HK-2 (cell line): ENCODE data around the gene MSH5.
"Not testable (repeated sequence)": the region's sequence is repeated elsewhere in the genome, so short reads cannot be mapped to it uniquely, and the experiment has no call there.

Source experiments
- DNase-seq: peaks from one replicate; pipeline ENCODE4 v3.0.0-alpha.2; 2018; ENCODE audit not compliant: unreplicated experiment

MSH5 gene

DNA sequence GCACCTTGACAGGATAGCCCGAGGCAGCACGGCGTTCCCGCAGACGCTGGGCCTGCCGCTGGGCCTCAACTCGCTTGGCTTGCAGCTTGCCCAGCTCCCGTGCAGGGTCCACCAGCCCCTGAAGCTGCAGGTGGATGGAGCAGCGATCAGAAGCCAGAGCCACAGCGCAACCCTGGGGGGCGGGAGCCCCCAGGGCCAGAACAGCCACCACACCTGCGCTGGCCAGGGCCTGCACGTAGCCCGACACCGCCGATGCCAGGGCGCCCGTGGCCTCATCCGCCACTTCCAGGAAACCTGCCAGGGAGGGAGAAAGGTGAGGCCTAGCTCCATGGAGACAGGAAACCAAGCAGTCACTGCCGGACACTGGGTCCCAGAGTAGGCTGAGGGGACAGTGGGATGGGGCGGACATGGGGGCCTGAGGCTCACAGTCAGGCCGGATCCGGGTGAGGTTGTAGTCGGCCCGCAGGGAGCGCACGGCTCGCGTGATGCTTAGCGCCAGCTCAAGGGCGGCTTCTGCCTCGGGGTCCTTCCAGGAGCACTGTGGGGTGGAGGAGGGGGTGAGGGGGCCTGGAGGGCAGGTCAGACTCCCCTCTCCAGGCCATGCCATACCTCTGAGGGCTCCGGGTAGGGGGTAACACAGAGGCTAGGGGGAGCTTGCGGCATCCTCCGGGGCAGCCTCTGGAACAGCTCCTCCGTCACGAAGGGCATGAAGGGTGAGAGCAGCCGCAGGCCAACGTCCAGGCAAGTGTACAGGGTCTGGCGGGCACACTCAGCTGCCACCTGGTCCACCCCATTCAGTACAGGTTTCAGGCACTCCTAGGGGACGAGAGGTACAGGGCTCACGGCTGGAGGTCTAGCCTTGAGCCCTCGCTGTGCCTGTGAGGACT lies 39.4 kb downstream of the MSH5 start:
- DNase-seq: no peak

DNA sequence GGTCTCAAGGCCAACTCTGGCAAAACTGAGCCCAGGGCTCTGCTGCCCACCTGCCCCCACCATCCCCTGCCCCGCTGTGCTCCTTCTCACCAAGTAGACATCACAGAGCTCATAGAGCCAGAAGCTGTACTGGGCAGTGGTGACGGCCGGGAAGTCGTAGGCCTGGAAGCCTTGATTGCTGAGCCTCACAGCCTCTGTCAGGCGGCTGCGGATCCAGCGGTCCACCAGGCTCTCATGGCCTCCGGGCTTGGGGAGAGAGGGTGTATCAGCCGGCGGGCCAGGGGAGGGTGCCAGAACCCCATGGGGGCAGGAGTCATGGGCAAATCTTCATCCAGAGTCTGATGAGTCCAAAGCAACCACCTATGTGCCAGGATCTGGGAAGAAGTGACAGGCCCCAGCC lies 40.1 kb downstream of the MSH5 start:
- no peak for DNase-seq

DNA sequence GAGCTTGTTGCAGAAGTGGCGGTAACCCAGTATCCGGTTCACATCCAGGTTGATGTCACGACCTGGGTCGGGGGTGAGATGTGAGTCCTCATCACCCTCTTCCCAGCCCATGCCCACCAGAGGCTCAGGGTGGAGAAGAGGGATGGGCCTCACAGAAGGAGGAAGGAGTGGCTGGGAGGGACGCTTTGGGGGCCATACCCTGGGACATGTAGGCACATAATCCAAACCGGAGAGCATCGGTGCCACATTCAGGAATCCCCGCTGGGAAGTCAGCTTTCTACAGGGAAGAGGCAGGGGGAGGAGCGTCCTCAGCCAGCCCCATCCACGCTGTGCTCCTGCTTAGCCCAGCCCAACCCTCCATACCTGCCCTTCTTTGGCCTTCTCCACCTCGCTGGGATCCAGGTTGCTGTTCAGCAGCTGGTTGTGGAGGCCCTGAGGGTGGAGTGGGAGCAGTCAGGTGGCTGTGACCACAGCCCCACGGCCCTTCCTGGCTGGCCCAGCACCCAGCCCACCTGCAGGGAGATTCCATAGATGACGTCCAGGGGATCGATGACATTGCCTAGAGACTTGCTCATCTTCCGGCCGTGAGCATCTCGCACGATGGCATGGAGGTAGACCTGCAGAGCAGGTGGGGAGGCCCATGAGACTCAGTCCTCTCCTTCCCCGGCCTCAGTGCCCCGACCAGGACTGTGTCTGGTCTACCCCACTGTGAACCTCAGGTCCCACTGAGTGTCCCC lies 40.9 kb downstream of the MSH5 start:
- DNase-seq: no peak

DNA sequence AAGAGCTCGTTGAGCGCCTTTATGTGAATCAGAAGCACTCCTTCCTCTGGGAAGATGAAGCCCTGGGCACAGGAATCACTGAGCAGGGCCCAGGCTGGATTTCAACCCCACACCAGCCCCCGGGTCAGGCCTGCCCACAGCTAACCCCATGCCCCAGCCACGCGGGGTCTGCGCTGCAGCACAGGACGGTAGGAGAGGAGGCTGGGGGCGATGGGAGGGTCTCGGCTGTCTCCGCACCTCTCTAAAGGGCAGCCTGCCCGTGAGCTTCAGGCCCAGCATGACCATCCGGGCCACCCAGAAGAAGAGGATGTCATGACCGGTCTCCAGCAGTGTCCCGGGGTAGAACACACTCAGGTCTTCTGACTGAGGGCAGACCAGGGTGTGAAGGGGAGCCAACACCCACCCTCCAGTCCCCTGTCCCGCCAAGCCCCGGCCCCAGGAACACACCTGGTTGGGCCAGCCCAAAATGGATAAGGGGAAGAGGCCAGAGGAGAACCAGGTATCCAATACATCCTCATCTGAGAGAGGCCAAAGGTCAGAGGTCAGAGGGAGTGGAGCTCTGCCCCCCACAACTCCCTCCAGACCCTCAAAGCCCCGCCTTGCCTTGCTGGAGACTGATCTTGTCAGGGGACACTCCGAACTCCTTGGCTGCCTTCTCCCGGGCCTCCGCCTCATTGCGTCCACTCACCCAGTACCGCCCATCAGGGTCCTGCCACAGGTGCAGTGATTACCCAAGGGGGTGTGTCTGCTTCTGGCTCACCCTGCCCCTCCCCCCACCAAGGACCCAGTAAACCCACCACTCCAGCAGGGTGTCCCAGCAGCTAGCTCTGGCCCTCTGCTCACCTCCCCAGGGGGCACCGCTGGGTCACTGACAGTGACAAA lies 41.7 kb downstream of the MSH5 start:
- DNase-seq: no peak

DNA sequence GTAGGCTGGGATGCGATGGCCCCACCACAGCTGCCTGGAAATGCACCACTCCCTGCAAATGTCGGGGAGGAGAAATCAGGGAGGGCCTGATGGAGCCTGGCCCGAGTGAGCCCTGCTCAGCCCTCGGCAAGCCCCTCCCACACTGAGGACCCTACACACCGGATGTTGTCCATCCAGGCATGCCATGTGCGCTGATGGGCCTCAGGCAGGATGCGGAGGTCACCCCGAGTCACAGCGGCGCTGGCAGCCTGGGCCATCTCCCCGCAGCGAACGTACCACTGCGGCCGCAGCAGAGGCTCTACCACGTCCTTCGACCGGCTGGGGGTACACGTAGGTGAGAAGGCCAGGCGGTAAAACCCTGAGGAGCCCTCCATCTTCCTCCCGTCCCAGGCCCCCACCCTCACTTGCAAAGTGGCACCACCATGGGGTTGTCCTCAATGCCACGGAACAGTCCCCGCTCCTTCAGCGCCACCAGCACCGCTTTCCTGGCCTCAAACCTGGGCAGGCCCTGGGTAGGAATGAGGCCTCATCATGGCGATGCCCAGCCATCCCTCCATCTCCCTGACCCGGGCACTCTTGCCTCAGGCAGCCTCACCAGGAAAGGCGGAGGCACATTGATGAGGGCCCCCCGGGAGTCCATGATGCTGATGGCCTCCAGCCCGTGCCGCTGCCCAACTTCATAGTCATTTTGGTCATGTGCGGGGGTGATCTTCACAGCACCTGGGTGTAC lies 42.5 kb downstream of the MSH5 start:
- DNase-seq: no peak

DNA sequence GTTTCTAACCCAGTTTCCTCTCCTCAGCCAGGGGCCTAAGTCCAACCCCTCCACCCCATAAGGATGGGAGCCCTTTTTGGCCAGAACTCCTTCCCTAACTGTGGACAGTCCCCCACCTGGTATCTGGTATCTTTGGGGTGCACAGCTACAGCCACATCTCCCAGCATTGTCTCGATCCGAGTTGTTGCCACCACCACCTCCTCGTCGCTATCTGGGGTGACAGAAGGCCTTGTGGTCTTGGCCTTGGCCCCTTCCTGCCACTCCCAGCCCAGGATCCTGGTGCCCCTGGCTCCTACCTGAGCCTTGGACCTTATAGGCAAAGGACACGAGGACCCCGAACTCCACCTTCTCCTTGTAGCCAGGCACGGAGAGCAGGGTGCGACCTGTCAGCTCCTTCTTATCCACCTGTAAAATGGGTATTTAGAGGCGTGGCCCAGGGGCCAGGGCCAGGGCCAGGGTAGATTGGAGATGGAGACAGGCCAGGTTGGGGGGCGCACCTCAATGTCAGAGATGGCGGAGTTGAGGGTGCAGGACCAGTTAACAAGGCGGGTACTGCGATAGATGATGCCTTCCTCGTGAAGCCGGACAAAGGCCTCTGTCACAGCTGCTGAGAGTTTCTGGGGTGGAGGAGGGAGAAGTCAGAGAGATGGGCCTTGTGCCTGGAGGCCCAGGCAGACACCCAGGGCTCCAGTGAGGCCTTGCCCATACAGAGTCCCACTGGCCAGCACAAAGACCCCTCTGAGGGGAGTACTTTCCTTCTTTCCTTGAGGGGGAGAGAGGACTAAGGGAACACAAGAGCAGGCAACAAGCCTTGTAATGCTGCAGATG lies 44.5 kb downstream of the MSH5 start:
- DNase-seq: no peak

DNA sequence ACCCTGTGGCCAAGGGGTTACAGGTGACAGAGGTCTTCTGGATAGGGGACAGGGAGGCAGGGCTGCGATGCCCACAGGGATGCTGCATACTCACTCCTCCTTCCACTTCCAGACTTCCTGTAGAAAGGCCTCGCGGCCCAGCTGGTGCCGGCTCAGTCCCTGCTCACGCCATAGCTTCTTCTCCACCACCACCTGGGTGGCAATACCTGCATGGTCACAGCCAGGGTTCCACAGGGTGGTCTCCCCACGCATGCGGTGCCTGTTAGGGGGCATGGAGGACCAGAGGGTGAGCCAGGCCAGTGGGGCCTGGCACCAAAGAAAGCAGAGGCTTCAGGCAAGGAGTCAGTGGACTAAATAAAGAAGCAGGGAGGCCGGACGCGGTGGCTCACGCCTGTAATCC lies 45.7 kb downstream of the MSH5 start:
- no peak for DNase-seq

DNA sequence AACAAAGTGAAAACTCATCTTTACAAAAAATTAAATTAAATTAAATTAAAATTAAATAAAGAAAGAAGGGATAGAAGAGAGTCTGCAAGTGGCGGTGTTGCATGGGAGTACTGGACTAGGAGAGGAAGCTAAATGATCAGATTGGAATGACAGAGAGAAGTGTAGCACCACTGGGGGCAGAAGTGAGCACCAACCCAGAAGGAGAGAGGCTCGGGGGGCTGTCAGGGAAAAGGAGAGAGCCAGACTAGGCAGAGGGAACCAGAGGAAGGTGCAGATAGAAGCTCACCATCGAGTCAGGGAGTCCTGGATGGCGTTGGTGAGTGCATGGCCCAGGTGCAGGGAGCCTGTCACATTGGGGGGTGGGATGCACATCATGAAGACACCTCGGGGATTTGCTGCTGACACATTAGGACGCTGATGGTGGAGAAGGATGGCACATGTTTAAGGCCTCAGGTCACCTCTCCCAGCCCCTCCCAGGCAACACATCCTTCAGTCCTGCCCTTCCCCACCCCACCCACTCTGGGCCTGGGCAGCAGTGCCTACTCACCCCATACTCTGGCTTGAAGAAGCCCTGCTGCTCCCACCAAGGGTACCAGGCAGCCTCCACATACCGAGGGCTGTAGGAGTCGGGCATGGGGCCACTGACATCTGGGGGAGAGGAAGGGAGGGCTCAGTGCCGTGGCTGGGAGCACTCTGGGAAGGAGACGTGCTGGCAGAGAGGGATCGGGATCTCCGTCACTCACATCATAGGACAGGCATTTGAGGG lies 51.7 kb downstream of the MSH5 start:
- no peak for DNase-seq

DNA sequence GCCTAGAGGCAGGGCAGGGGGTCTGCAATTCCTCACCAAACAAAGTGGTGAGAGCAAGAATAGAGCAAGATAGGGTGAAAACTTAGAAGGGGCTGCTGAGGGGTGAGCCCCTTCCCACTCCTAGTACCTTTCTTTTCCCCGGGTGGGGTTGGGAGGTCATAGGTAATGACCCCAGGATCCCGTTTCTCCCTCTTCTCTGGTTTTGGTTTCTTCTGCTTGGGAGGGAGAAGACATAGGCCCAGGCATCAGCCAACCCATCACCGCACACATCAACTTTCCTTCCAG lies 52.2 kb downstream of the MSH5 start:
- DNase-seq: no peak

DNA sequence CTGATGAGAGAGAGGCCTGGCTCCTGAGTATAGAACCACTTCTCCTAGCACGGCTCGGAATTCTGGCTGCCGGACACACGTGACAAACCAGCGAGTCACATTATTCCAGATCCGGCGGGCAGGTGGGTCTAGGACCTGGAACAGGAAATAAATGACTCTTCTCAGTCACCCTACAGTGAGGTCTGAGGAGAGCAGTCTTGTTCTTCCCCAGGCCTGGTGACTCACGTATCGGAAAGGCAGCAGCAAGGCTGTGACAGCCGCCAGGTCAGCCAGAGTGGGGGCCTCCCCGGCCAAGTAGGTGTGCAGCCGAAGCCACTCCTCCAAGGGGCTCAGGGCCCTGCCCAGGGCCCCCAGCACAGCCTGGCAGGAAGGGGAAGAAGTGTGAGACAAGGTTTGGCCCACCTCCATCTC lies 53.0 kb downstream of the MSH5 start:
- DNase-seq: peak; percentile 89

DNA sequence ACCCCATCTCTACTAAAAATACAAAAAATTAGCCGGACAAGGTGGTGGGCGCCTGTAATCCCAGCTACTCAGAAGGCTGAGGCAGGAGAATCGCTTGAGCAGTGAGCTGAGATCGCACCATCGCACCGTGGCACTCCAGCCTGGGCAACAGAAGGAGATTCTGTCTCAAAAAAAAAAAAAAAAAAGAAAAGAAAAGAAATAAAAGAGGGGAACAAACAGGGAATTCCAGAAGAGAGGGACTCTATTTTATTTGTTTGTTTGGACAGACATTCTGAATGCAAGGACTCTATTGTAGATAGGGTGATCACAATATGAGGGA lies 54.1 kb downstream of the MSH5 start:
- DNase-seq: not testable (repeated sequence)

DNA sequence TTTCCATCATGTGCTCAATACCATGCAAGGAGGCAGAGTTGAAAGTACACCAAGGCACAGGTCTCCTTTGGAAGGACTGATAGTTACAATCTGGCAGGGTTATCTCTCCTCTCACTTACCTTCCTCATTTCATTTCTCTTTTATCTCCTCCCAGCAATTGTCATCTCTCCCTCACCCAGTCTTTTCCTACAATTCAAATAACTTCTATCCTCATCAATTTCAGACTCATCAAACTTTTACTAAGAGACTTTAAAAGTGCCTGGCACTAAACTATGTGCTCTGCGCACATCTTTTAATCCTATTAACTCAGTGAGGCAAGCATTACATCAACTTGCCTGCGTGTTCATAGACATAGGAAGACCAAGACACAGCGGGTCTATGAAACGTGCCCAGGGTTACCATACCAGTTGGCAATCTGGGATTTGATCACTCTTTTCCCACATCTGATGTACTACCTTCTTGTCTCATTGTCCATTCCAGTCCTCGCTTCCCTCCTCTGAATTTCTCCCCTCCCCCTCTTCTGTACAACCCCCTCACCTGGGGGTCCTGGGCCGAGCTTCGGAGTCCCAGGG lies 54.6 kb downstream of the MSH5 start:
- DNase-seq: peak; percentile 36

DNA sequence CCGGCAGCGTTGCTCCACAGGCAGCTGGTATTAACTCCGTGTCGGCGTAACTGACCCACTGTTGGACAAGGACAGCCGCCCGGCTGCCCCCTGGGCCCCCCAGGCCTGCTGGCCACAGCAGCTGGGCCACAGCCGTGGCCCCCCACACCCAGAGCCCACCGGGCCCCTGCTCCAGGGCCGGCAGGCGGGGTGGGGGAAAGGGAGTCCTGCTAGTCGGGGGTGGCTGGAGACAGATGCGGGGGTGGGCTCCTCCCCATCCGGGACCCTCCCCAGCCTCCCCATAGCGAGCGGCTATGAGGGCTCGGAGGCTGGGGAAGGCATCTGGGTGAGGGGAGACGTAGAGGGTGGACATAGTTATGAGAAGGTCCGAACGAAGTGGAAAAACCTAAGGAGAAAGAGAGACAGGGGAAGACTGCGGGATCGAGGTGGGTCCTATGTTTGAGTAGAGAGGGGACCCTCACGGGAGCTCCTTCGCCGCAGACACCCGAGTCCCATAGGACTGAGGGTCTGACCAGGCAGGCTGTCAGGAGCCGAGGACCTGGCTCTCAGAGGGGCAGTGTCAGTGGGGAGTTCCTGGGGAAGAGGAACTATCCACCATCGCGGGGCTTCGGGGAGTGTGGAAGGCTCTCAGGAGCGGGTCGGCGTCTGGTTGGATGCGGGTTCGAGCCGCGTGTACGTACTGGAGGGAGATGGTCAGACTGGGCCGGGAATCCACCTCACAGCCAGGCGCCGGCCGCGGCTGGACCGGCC lies 55.2 kb downstream of the MSH5 start:
- no peak for DNase-seq

DNA sequence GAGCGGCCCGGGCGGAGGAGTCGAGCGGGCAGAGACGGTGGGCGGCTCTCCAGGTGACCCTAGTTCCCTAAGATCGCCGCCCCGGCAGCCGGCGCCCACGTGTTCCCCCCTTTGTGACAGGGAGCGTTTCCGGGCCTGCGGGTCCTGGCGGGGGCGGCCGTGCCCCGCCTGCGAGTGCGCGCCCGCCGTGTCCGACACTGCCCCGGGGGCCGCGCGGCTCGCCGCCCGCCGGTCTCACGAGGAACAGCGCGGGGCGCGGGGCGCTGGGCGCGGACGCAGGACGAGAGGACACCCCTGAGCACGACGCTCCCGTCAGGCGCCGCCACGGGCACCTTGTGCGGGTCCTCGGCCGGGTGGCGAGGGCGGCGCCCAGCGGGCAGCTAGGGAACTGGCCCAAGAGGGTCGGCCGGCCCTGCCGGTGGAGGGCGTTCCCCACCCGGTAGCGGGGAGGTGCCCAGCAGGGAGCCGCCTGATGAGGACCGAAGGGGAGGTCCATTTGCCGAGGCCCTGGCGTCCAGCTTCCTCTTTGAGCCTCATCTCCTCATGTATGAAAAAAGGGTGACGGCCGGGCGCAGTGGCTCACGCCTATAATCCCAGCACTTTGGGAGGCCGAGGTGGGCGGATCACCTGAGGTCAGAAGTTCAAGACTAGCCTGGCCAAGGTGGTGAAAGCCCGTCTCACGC lies 56.0 kb downstream of the MSH5 start, which contains the start of gene VARS1:
Gene VARS1 (minus strand): TSS at position 137 of the 683 bp plus-strand sequence. CDS start 535 bp downstream, outside the sequence.
- peak; percentile 95 for DNase-seq

DNA sequence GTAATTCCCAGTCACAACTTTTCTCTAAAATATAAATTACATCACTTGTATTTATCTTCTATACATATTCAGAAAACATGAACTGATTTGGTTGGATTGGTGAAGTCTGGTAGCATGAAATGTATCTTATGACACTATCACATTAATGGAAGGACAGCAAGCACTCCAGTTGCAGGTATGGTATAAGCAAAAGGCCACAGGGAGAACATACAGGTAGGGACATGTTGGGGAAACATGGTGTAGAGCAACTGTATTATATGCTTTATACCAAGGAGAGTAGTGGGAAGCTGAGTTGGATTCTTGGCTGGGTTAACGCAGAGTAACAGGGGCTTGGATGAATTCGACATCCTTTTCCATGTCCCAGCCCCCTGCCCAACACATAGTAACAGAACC lies 57.2 kb downstream of the MSH5 start:
- no peak for DNase-seq

DNA sequence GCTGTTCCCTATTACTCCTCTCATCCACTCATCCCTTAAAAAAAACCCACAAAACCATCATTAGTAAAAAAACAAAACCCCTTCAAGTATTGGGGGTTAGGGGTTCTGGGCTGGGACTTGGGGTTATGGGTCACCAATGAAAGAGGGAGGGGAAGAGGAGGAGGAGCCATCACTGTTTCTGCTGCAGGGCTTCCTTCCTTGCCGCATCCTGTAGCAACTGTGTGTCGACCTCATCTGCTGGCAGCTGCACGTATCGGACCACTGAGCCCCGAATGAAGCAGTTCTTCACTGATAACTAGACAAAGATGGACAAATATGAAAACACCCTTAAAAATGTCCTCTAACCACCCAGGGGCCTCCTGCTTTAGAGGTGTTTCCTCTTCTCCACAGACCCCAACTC lies 57.8 kb downstream of the MSH5 start:
- DNase-seq: no peak

DNA sequence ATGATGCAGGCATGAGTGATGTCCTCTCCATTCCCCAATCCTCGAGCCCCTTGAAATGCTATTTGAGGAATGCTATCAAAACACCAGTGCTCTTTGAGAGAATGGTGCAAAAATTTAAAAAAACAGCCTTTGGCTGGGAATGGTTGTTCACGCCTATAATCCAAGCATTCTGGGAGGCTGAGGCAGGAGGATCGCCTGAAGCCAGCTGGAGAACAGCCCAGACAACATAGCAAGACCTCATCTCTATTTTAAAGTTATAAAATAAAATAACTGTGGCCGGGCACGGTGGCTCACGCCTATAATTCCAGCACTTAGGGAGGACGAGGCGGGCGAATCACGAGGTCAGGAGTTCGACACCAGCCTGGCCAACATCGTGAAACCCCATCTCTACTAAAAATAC lies 60.0 kb downstream of the MSH5 start:
- DNase-seq: no peak
